ENCODE results near the gene BAMBI. TPM values are rescaled to one million over a fixed set of nuclear protein-coding genes. Genes with fewer than 3 reads are reported as not detected.

The BAMBI gene
- total and polyA plus RNA-seq, 10 of the 15 experiments (the other 5 are each of a cell fraction or from before 2014, with no cell fraction given), result 0.03 to 0.18 (median 0.09) TPM; not detected in 6

DNA sequence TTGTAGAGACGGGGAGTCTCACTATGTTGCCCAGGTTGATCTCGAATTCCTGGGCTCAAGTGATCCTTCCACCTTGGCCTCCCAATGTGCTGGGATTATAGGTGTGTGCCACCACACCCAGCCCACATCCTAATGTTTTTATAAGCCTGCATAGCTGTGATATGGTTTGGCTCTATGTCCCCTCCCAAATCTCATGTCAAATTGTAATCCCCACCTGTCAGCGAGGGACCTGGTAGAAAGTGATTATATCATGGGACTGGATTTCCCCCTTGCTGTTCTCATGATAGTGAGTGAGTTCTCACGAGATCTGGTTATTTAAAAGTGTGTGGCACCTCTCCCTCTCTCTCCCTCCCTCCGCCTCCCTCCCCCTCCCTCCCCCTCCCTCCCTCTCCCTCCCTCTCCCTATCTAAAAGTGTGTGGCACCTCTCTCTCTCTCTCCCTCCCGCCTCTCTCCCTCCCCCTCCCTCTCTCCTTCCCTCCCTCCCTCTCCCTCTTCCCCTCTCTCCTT is 13.9 kb downstream of the BAMBI start:
- no peak for TF ChIP-seq BMI1 (IDR thresholded peaks at IDR 0.05; ENCODE audit: borderline replicate concordance)
- TF ChIP-seq HCFC1 (IDR thresholded peaks at IDR 0.05; ENCODE audit: low read length), result no peak
- TF ChIP-seq, protein P1, sequence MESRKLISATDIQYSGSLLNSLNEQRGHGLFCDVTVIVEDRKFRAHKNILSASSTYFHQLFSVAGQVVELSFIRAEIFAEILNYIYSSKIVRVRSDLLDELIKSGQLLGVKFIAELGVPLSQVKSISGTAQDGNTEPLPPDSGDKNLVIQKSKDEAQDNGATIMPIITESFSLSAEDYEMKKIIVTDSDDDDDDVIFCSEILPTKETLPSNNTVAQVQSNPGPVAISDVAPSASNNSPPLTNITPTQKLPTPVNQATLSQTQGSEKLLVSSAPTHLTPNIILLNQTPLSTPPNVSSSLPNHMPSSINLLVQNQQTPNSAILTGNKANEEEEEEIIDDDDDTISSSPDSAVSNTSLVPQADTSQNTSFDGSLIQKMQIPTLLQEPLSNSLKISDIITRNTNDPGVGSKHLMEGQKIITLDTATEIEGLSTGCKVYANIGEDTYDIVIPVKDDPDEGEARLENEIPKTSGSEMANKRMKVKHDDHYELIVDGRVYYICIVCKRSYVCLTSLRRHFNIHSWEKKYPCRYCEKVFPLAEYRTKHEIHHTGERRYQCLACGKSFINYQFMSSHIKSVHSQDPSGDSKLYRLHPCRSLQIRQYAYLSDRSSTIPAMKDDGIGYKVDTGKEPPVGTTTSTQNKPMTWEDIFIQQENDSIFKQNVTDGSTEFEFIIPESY (IDR thresholded peaks at IDR 0.05), result no peak
- TF ChIP-seq HDAC2 (IDR thresholded peaks at IDR 0.05), result no peak
- TF ChIP-seq, protein P2, sequence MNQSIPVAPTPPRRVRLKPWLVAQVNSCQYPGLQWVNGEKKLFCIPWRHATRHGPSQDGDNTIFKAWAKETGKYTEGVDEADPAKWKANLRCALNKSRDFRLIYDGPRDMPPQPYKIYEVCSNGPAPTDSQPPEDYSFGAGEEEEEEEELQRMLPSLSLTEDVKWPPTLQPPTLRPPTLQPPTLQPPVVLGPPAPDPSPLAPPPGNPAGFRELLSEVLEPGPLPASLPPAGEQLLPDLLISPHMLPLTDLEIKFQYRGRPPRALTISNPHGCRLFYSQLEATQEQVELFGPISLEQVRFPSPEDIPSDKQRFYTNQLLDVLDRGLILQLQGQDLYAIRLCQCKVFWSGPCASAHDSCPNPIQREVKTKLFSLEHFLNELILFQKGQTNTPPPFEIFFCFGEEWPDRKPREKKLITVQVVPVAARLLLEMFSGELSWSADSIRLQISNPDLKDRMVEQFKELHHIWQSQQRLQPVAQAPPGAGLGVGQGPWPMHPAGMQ (IDR thresholded peaks at IDR 0.05; ENCODE audit: borderline replicate concordance), result no peak
- TF ChIP-seq, protein P3, sequence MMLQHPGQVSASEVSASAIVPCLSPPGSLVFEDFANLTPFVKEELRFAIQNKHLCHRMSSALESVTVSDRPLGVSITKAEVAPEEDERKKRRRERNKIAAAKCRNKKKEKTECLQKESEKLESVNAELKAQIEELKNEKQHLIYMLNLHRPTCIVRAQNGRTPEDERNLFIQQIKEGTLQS (IDR thresholded peaks at IDR 0.05; ENCODE audit: borderline replicate concordance, extremely low read depth, low read depth, low read length), result no peak
- TF ChIP-seq ZNF24 (IDR thresholded peaks at IDR 0.05), result no peak
- no peak for TF ChIP-seq CHD1 (IDR thresholded peaks at IDR 0.05; ENCODE audit: low read depth, low read length)
- TF ChIP-seq, protein P4, sequence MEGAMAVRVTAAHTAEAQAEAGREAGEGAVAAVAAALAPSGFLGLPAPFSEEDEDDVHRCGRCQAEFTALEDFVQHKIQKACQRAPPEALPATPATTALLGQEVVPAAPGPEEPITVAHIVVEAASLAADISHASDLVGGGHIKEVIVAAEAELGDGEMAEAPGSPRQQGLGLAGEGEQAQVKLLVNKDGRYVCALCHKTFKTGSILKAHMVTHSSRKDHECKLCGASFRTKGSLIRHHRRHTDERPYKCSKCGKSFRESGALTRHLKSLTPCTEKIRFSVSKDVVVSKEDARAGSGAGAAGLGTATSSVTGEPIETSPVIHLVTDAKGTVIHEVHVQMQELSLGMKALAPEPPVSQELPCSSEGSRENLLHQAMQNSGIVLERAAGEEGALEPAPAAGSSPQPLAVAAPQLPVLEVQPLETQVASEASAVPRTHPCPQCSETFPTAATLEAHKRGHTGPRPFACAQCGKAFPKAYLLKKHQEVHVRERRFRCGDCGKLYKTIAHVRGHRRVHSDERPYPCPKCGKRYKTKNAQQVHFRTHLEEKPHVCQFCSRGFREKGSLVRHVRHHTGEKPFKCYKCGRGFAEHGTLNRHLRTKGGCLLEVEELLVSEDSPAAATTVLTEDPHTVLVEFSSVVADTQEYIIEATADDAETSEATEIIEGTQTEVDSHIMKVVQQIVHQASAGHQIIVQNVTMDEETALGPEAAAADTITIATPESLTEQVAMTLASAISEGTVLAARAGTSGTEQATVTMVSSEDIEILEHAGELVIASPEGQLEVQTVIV (IDR thresholded peaks at IDR 0.05; ENCODE audit: borderline replicate concordance, partially characterized antibody), result no peak
- TF ChIP-seq, protein P5, sequence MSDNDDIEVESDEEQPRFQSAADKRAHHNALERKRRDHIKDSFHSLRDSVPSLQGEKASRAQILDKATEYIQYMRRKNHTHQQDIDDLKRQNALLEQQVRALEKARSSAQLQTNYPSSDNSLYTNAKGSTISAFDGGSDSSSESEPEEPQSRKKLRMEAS (IDR thresholded peaks at IDR 0.05; ENCODE audit: low read depth, low read length), result no peak
- no peak for TF ChIP-seq DPF2 (IDR thresholded peaks at IDR 0.05)
- no peak for TF ChIP-seq TCF12 (IDR thresholded peaks at IDR 0.05; ENCODE audit: low read depth, low read length)
- no peak for TF ChIP-seq TARDBP (IDR thresholded peaks at IDR 0.05; ENCODE audit: borderline replicate concordance)
- TF ChIP-seq, protein P6, sequence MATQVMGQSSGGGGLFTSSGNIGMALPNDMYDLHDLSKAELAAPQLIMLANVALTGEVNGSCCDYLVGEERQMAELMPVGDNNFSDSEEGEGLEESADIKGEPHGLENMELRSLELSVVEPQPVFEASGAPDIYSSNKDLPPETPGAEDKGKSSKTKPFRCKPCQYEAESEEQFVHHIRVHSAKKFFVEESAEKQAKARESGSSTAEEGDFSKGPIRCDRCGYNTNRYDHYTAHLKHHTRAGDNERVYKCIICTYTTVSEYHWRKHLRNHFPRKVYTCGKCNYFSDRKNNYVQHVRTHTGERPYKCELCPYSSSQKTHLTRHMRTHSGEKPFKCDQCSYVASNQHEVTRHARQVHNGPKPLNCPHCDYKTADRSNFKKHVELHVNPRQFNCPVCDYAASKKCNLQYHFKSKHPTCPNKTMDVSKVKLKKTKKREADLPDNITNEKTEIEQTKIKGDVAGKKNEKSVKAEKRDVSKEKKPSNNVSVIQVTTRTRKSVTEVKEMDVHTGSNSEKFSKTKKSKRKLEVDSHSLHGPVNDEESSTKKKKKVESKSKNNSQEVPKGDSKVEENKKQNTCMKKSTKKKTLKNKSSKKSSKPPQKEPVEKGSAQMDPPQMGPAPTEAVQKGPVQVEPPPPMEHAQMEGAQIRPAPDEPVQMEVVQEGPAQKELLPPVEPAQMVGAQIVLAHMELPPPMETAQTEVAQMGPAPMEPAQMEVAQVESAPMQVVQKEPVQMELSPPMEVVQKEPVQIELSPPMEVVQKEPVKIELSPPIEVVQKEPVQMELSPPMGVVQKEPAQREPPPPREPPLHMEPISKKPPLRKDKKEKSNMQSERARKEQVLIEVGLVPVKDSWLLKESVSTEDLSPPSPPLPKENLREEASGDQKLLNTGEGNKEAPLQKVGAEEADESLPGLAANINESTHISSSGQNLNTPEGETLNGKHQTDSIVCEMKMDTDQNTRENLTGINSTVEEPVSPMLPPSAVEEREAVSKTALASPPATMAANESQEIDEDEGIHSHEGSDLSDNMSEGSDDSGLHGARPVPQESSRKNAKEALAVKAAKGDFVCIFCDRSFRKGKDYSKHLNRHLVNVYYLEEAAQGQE (IDR thresholded peaks at IDR 0.05; ENCODE audit: low read depth, low read length), result no peak
- no TSS peak for BruUV-seq (replicated peaks)
- ATAC-seq (no peak), DNase-seq (ENCODE audit: low read depth, low spot score) (no peak), FAIRE-seq (no peak)
- H3K79me2 ChIP-seq (ENCODE audit: control insufficient read depth, insufficient read depth, low read length), result no peaks in the 10 kb centered on the region
- WGBS (ENCODE audit: insufficient coverage, insufficient replicate concordance, low lambda C conversion rate, missing lambda C conversion rate), result 18% methylated on average over 4 of the region's 6 CpGs
- H3K4me2 ChIP-seq (ENCODE audit: control insufficient read depth, insufficient read depth), result no peak overlapping the region
- ChIA-PET SMC1A (ENCODE audit: uncharacterized antibody, unreplicated experiment) (no interaction called here), RAD21 (ENCODE audit: unreplicated experiment) (no interaction called here), CTCF (interaction anchor here (1.1 kb wide), 1 partner anchor 27 kb away, joined by 3 read pairs; no protein-coding TSS in a partner anchor), POLR2A (no interaction called here)
- H3K36me3 ChIP-seq (ENCODE audit: control insufficient read depth in 2 of 2, insufficient read depth in 2 of 2, low read length in 1 of 2), result no peaks in the 10 kb centered on the region
- intact Hi-C loops (cut with micrococcal nuclease; ENCODE audit: unreplicated experiment) (no loop called here), in situ Hi-C loops (cut with MboI) (no loop called here)
- no peak overlapping the region for H3K27ac ChIP-seq (ENCODE audit: control insufficient read depth, insufficient read depth)
- H3K4me3 ChIP-seq, result no peak overlapping the region
- no peak overlapping the region for H2AFZ ChIP-seq (ENCODE audit: control insufficient read depth, low read depth, low read length)
- H3K27me3 ChIP-seq (replicated peaks in 1 of 2; ENCODE audit: control insufficient read depth in 2 of 2, insufficient read depth in 2 of 2, low read length in 1 of 2), result no peaks in the 10 kb centered on the region; a peak in 1 of 4 replicates
- H3K9me3 ChIP-seq (replicated peaks; ENCODE audit: control insufficient read depth, insufficient read depth, low read length), result no peaks in the 10 kb centered on the region
- H3K9ac ChIP-seq (ENCODE audit: control insufficient read depth, insufficient read depth, low read length), result no peak overlapping the region
- H3K4me1 ChIP-seq (ENCODE audit: control insufficient read depth, insufficient read depth, low read length), result no peaks in the 10 kb centered on the region
- H4K20me1 ChIP-seq (ENCODE audit: control insufficient read depth, insufficient read depth), result no peaks in the 10 kb centered on the region

All from GM12878 (cell line).